ENCODE data around the gene CPA4. TPM values are rescaled to one million over a fixed set of nuclear protein-coding genes. Genes with fewer than 3 reads are reported as not detected.

The CPA4 gene
- total RNA-seq, 120 experiments from 2014 or later, result 0.26 to 3.2 (median 0.99) TPM; not detected in 4

Other genes with a start within 250 kb of the CPA4 start
- gene ZC3HC1, start 241.8 kb upstream of the CPA4 start, total RNA-seq, result 10 to 100 TPM; 10.8 to 23.0 (median 15.9) TPM
- 10 to 100 TPM; 32.2 to 63.0 (median 45.7) TPM for gene KLHDC10, start 222.6 kb upstream of the CPA4 start, total RNA-seq
- gene TMEM209, start 87.8 kb upstream of the CPA4 start, total RNA-seq, result 10 to 100 TPM in 119 of 120 experiments, 1 to 10 TPM in 1; 9.8 to 28.0 (median 15.9) TPM
- gene SSMEM1, start 85.3 kb upstream of the CPA4 start, total RNA-seq, result under 1 TPM in 1 of 120 experiments, not detected in 119; 0.50 TPM
- gene CPA2, start 26.3 kb upstream of the CPA4 start, total RNA-seq, result 1 to 10 TPM in 21 of 120 experiments, under 1 TPM in 40, not detected in 59; 0.29 to 4.3 (median 0.88) TPM
- 1 to 10 TPM in 16 of 120 experiments, under 1 TPM in 20, not detected in 84; 0.19 to 2.7 (median 0.81) TPM for gene CPA5, start 51.7 kb downstream of the CPA4 start, total RNA-seq
- under 1 TPM in 4 of 120 experiments, not detected in 116; 0.45 to 0.63 (median 0.56) TPM for gene CPA1, start 87.3 kb downstream of the CPA4 start, total RNA-seq
- 10 to 100 TPM; 10.4 to 41.3 (median 27.0) TPM for gene CEP41, start 147.9 kb downstream of the CPA4 start, total RNA-seq
- gene MEST, start 198.9 kb downstream of the CPA4 start, total RNA-seq, result 100 to 1,000 TPM in 109 of 120 experiments, 10 to 100 TPM in 11; 36.7 to 215 (median 138) TPM